ENCODE data around the gene DGLUCY. TPM values are rescaled to one million over a fixed set of nuclear protein-coding genes. Genes with fewer than 3 reads are reported as not detected.

The DGLUCY gene
- total RNA-seq, 1 experiment from 2014 or later = 67.0 TPM

- intact Hi-C loops (cut with micrococcal nuclease) = no loop called here
- H3K9me3 ChIP-seq (ENCODE audit: control insufficient read depth in 1 of 2, insufficient read depth in 1 of 2, low read depth in 1 of 2, low read length in 2 of 2) = no peaks in the 10 kb centered on the region; a peak in 1 of 4 replicates
- H3K79me2 ChIP-seq (ENCODE audit: insufficient read depth, low read length) = peaks cover 54% of the 10 kb centered on the region; the same call in 1 of the 2 replicates
- no peak overlapping the region for H3K4me2 ChIP-seq (ENCODE audit: low read length)
- H3K4me1 ChIP-seq (ENCODE audit: control insufficient read depth in 1 of 2, insufficient read depth in 2 of 2, low read length in 2 of 2) = peaks cover 0 to 7% of the 10 kb centered on the region in 2 experiments; a peak in 1 of 4 replicates
- H3K36me3 ChIP-seq (ENCODE audit: control insufficient read depth in 1 of 2, insufficient read depth in 2 of 2, low read length in 2 of 2) = peaks cover 9 to 34% of the 10 kb centered on the region in 2 experiments; a peak in 3 of 4 replicates
- no peaks in the 10 kb centered on the region for H3K9me2 ChIP-seq (ENCODE audit: insufficient read depth)
- no TSS peak for BruUV-seq (replicated peaks)
- no peak overlapping the region for H3K27ac ChIP-seq (ENCODE audit: low read depth, low read length)
- POLR2A ChIA-PET = no interaction called here
- no peak overlapping the region for H2AFZ ChIP-seq (ENCODE audit: low read depth, low read length, poor library complexity, severe bottlenecking)
- H3K4me3 ChIP-seq (replicated peaks in 1 of 2; ENCODE audit: low read depth in 1 of 2, low read length in 2 of 2) = no peak overlapping the region
- RAD21 ChIA-PET (ENCODE audit: low non-redundant PET in 1 of 2, low total read pairs in 2 of 2, uncharacterized antibody in 2 of 2, unreplicated experiment in 2 of 2) = no interaction called here
- ATAC-seq (no peak), DNase-seq (ENCODE audit: low read depth, low spot score) (no peak)
- H3K9ac ChIP-seq (ENCODE audit: low read length) = no peak overlapping the region
- CTCF ChIA-PET = no interaction called here
- H4K20me1 ChIP-seq (ENCODE audit: insufficient read depth) = no peaks in the 10 kb centered on the region
- TF ChIP-seq FOSL1 (IDR thresholded peaks at IDR 0.05; ENCODE audit: low read depth) = no peak
- H3K27me3 ChIP-seq (ENCODE audit: insufficient read depth, low read length) = no peaks in the 10 kb centered on the region
Measured at GRCh38 chr14:91127924-91128323, 14.1 kb downstream of the DGLUCY start.

GRCh38 chr14:91128699-91129098 lies 14.8 kb downstream of the DGLUCY start:
- no peak overlapping the region for H2AFZ ChIP-seq (ENCODE audit: low read depth, low read length, poor library complexity, severe bottlenecking)
- no peaks in the 10 kb centered on the region for H4K20me1 ChIP-seq (ENCODE audit: insufficient read depth)
- H3K27me3 ChIP-seq (ENCODE audit: insufficient read depth, low read length) = no peaks in the 10 kb centered on the region
- POLR2A ChIA-PET = no interaction called here
- no peaks in the 10 kb centered on the region for H3K9me2 ChIP-seq (ENCODE audit: insufficient read depth)
- no peak for DNase-seq (ENCODE audit: low read depth, low spot score)
- RAD21 ChIA-PET (ENCODE audit: low non-redundant PET in 1 of 2, low total read pairs in 2 of 2, uncharacterized antibody in 2 of 2, unreplicated experiment in 2 of 2) = no interaction called here
- no TSS peak for BruUV-seq (replicated peaks)
- peaks cover 0 to 7% of the 10 kb centered on the region in 2 experiments; a peak in 1 of 4 replicates for H3K4me1 ChIP-seq (ENCODE audit: control insufficient read depth in 1 of 2, insufficient read depth in 2 of 2, low read length in 2 of 2)
- H3K36me3 ChIP-seq (ENCODE audit: control insufficient read depth in 1 of 2, insufficient read depth in 2 of 2, low read length in 2 of 2) = peaks cover 9 to 30% of the 10 kb centered on the region in 2 experiments; a peak in 3 of 4 replicates
- H3K9ac ChIP-seq (ENCODE audit: low read length) = no peak overlapping the region
- CTCF ChIA-PET = no interaction called here
- no peak overlapping the region for H3K27ac ChIP-seq (ENCODE audit: low read depth, low read length)
- ATAC-seq = no peak
- H3K9me3 ChIP-seq (ENCODE audit: control insufficient read depth in 1 of 2, insufficient read depth in 1 of 2, low read depth in 1 of 2, low read length in 2 of 2) = no peaks in the 10 kb centered on the region; a peak in 1 of 4 replicates
- intact Hi-C loops (cut with micrococcal nuclease) = no loop called here
- H3K4me2 ChIP-seq (ENCODE audit: low read length) = no peak overlapping the region
- H3K79me2 ChIP-seq (ENCODE audit: insufficient read depth, low read length) = peaks cover 46% of the 10 kb centered on the region
- H3K4me3 ChIP-seq (replicated peaks in 1 of 2; ENCODE audit: low read depth in 1 of 2, low read length in 2 of 2) = no peak overlapping the region
- TF ChIP-seq JUND (IDR thresholded peaks at IDR 0.05) (no peak), SIN3A (IDR thresholded peaks at IDR 0.05; ENCODE audit: low read depth) (no peak), CTCF (IDR thresholded peaks at IDR 0.05 in 2 of 3, conservative IDR thresholded peaks at IDR 0.05 in 1 of 3; ENCODE audit: borderline replicate concordance in 1 of 3, insufficient read depth in 1 of 3, low read depth in 2 of 3, low read length in 2 of 3) (no peak), POLR2AphosphoS5 (IDR thresholded peaks at IDR 0.05; ENCODE audit: low read depth, low read length) (no peak), MAX (IDR thresholded peaks at IDR 0.05) (no peak), ELF1 (IDR thresholded peaks at IDR 0.05; ENCODE audit: borderline replicate concordance, low read depth) (no peak), YY1 (IDR thresholded peaks at IDR 0.05; ENCODE audit: extremely low read depth, insufficient replicate concordance, low read depth, low read length) (no peak), ZBTB33 (IDR thresholded peaks at IDR 0.05; ENCODE audit: extremely low read depth, insufficient replicate concordance, low read length) (no peak), ZFX (IDR thresholded peaks at IDR 0.05) (no peak), TCF7L2 (IDR thresholded peaks at IDR 0.05; ENCODE audit: borderline replicate concordance, extremely low read depth, insufficient read depth, insufficient read length) (no peak), REST (IDR thresholded peaks at IDR 0.05; ENCODE audit: low read depth) (no peak), POLR2A (IDR thresholded peaks at IDR 0.05; ENCODE audit: borderline replicate concordance, extremely low read depth, insufficient read depth, insufficient read length) (no peak)
